Activated naive CD4-positive, alpha-beta T cell treated with Interleukin-2 at 50 U/mL for 16 hours (primary cell): ENCODE data around the gene MYO1C.
"Not testable (repeated sequence)": the region's sequence is repeated elsewhere in the genome, so short reads cannot be mapped to it uniquely, and the experiment has no call there.

Experiments
- DNase-seq: peaks from one replicate; pipeline ENCODE4 v3.0.0-alpha.2; 2020

MYO1C gene, protein sequence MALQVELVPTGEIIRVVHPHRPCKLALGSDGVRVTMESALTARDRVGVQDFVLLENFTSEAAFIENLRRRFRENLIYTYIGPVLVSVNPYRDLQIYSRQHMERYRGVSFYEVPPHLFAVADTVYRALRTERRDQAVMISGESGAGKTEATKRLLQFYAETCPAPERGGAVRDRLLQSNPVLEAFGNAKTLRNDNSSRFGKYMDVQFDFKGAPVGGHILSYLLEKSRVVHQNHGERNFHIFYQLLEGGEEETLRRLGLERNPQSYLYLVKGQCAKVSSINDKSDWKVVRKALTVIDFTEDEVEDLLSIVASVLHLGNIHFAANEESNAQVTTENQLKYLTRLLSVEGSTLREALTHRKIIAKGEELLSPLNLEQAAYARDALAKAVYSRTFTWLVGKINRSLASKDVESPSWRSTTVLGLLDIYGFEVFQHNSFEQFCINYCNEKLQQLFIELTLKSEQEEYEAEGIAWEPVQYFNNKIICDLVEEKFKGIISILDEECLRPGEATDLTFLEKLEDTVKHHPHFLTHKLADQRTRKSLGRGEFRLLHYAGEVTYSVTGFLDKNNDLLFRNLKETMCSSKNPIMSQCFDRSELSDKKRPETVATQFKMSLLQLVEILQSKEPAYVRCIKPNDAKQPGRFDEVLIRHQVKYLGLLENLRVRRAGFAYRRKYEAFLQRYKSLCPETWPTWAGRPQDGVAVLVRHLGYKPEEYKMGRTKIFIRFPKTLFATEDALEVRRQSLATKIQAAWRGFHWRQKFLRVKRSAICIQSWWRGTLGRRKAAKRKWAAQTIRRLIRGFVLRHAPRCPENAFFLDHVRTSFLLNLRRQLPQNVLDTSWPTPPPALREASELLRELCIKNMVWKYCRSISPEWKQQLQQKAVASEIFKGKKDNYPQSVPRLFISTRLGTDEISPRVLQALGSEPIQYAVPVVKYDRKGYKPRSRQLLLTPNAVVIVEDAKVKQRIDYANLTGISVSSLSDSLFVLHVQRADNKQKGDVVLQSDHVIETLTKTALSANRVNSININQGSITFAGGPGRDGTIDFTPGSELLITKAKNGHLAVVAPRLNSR

DNA sequence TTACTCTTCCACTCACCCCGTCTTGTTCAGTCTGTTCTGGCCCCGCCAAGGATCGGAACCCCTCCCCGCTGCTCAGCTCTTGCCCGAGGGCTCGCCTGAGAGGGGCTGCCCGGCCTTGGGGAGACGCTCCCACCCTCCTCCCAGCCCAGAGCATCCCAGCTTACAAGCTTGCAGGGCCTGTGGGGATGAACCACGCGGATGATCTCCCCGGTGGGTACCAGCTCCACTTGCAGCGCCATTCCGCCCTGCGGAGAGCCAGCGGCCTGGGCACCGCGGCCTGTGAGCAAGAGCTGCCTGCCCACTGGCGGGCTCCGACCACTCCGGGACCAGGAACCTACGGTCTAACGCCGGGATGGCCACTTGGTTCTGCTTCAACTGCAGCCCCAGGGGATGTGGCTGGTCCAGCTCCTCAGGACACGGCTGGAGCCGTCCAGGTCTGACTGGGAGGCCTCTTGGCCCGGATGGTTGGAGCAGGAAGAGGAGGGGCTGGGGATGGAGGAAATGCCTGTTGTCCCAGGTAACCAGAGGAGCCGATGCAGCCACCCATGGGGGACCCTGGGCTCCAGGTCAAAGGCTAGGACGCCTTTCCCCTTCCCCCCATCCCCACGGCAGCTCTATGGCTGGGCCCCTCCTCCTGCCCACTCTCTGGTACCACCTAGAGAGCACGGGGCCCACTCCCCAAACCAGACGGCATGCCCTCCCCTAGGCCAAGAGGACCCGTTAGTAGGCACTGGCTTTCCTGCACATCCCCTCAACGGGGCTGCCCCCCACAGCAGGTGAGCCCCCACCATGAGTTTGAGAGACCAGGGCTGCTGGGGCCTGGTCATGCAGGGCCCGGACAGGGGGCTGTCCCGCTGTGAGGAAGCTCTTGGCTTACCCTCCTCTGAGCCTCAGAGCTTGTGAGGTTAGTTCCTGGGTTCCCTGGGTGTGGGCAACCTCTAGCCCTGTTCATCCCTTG lies at the start of gene MYO1C:
Gene MYO1C, minus strand, starts transcription at position 438 of the 958 bp plus-strand sequence. Its CDS starts 199 bp downstream, at position 239.
- DNase-seq = no peak

DNA sequence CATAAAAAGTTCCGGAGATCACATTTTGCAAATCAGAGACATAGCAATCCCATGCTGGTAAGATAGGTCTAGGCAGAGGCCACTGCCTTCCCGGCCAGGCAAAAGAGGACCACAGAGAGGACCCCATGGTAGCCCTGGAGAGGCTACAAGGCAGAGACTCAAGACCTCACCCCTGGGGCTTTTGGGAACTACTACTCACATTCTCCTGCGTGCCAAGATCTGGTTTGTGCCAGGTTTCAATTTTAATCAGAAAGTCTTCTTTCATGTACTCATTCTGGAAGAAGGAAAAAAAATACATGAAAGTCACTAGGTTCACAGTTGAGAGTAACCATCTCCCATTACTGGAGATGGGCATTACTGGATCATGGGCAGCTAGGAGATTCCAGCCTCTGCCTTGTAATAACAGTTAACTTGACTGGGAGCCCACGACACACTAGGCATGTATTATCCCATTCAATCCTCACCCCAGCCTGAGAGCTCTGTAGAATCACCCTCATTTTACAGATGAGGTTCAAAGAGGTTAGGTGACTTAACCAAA lies 49.0 kb upstream of the MYO1C start:
- no peak for DNase-seq

DNA sequence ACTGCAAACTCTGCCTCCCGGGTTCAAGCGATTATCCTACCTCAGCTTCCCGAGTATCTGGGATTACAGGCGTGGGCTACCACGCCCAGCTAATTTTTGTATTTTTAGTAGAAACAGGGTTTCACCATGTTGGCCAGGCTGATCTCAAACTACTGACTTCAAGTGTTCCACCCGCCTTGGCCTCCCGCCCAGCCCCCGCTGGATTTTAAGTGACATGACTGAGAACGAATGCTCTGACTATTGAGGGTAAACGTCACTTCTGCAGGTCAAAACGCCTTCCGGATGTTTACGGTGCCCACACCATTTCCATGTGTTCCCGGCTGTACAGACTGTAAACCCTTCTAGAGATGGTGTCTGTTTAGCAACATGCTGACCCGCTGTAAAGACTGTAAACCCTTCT lies 47.3 kb upstream of the MYO1C start:
- no peak for DNase-seq

DNA sequence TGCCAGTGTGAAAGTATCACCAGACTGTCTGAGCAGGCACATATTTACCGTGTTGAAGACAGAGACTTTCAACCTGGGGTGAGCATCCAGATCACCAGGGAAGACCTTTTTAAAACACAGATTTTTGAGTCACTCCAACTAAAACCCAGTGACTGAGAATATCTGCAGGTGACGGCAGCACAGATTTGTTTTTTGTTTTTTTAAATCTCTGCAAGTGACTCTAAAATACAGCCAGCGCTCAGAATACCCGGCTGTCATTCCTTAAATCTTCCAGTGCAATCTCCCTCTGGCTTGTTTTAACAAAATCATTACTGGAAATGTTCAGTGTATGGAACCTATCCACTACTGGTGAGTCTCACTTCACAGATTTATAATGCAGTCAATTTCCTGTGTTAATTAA lies 43.3 kb upstream of the MYO1C start:
- no peak for DNase-seq

DNA sequence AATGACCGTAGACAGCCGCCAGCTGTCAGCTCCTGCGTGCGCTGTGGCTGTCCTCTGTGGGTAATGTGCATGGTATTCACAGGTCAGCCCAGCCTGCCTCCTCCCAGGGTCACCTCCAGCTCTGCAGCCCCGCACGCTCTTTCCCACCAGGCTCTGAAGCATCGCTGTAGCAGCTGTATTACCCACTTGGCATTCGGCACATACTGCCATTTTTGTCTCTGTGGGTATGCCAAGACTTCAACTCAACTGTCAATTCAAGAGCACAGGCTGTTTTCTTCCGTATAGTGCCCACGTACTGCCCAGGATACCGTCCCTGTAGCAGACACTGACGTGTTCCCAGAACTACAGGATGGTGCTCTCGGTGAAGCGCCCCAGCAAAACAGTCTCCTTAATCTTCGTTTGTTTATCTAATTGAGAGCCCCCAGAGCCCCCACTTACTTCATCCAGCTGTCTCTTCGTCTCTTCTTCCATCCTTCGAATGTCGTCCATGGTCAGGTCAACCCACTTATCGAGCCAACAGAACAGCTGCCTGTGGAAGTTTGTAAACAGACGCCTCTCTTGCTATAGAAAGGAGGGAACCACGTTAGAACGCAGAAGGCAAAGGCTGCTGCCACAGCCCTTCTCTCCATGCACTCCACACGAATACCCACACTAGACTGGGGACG lies 41.3 kb upstream of the MYO1C start:
- no peak for DNase-seq

DNA sequence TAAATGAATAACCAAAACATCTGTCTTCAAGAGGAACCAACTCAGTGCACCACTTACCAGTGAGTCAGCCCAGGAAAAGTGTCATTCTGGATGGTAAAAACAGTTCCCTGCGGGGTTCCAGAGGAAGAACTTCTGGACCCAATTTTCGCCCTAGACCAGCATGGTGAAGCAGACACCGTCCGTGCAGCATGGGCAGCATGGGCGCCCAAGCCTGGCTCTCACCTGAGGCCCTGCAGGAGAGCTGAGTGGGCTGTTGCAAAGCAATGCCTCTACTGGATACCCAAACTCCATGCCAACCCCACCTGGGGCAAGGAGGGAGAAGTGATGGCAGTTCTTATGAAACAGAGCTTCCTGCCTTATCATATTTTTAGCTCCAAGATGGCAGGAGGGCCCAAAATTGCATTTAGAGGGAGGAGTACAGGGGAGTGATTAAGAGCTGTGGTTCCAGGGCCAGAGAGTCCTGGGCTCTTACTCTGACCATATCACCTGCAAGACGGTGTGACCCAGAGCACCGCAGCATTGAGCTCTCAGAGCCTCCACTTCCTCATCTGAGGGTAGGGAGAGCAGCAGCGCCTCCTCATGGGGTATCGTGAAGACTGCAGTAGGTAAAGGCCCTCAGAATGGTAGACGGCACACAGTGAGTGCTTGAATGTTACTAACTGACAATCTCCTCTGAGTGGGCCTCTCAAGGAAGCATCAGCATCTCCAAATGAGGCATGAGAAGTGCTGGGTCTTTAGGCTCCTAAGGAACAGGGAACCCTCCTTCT lies 40.5 kb upstream of the MYO1C start:
- DNase-seq = peak; percentile 37

DNA sequence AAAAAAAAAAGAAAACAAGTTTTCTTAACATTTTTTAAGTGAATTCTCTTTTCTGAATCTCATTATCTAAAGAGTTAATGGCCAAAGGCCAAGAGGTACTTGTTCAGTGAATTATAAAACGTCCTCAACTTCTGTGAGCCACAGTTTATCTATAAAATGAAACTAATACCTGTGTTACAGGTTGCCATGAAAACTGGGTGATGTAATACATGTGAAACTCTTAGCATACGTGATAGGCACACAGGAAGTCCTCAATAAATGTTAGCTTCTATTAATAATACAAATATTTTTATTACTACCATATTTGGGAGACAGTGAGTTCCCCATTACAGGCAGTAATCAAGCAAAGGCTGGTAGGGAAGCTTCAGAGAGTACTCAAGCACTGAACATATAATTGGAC lies 37.4 kb upstream of the MYO1C start:
- no peak for DNase-seq

DNA sequence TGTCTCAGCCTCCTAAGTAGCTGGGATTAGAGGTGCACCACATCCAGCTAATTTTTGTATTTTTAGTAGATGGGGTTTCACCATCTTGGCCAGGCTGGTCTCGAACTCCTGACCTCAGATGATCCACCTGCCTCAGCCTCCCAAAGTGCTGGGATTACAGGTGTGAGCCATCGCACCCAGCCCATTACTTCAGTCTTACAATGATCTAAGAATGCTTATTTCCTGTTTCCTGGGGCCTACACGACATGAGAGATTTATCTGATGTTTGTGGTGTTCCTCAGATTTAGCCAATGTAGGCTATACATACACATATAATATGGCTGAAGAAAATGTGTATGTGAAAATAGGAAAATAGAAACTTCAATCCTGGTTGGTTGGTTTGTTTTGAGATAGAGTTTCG lies 34.4 kb upstream of the MYO1C start:
- not testable (repeated sequence) for DNase-seq

DNA sequence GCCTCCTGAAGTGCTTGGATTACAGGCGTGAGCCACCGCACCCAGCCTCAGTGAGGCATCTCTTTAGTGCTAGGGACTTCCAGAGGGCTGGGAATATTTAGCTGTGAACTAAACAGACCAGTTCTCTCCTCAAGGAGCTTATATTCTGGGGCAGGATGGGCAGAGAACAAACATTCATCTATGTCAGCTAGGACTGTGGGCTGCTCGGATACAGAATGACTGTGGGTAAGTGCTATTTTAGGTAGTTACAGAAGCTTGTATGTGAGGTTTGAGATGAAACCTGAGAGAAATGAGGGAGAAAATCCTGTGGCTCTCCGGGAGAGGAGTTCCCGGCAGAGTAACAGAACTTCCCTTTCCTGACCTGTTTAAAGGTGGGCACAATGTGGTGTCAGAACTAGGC lies 30.1 kb upstream of the MYO1C start:
- no peak for DNase-seq

DNA sequence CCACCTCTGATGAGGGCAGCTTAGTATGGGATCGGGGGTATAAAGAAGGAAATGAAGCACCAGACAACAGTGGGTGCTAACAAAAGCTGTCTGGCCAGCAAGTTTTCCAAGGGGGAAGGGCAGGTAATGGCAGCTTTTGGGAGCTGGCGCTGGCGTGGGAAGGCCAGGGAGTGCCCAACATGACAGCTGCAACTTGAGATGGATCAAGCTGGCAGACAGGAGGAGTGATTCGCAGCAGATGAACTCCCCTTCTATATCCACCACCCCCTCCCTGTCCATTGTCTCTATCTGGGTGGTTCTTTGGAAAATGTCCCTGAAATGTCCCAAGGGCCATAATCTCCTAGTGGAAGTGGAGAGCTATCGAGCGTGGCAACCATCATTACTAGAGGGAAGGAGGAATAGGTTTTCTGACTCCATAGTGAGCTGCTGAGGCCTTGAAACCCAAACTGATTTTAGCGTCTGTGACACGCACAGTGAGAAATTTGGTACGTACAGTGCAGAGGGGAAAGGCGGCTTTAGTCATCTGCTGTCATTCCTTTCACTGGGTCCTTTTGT lies 28.7 kb upstream of the MYO1C start:
- no peak for DNase-seq

DNA sequence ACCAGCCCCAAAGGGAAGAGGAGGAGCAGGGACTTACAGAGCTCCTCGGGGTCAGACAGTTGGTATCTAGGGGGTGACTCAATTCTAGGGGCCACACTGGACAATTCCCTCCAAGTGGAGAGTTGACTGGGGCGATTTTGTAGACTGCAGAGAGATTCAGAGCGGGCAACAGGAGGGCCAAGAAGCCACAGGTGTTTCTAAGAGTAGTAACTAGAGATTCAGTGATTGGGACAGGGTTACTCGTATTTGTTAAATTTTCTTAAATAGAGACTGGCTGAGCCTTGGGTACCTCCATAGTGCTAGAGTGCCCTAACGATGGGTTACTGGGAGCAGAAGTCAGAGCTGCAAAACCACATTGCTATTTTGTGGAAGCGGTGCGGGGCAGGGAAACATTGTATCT lies 27.2 kb upstream of the MYO1C start:
- no peak for DNase-seq

DNA sequence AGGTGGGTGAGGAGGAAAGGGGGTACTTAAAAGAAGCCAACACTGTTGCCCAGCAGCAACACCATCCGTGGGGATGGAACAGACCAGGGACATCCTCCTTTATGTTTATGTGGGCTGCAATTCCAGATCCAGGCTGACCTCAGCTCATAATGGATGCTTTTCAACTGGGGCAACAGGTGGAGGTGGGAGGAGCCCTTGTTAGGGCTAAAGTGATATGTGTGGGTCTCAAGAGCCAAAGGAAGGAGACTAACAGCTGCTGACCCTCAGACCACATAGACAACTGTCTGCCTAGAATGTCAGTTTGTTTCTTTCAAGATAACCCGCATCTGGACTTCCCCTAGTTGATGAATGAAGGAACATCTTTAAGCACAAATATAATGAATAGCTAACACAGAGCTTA lies 25.9 kb upstream of the MYO1C start:
- no peak for DNase-seq

DNA sequence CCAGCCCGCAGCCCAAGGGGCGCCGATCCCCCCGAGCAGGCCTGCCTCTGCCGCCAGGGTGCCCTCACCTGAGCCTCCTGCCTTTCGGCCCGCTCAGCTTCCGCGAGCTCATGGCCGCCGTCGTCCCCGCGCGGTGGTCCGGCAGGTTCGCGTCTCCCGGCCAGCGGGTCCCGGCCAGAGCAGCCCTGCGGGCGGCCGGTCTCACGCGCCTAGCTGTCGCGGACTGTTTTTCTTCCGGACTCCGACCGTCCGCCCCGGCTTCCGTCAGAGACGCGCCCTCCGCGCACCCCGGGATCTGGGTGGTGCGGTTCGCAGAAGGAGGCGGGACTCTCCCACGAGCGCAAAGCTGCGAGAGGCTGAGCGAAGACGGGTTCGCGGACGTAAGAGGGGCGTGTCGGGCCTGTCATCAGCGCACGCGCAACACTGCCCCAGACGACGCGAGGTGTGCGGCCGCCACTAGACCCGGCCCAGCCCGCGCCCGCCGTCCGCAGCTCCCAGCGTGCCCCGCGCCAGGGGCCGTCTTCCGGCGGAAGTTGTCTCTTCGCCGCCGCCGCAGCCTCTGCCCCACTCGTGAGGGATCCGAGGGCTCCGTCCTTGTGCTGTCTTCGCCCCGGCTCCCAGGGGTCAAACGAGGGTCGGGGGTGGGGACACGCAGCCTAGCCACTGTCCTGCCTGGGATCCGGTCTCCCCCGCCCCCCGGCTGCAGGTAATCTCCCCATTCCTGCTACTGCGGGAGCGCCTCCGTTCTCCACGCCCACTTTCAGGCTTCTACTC lies 24.1 kb upstream of the MYO1C start, which contains the start of gene INPP5K:
Gene INPP5K, minus strand, starts transcription at position 225 of the 774 bp plus-strand sequence. Its CDS starts 113 bp downstream, at position 112.
- peak; percentile 99 for DNase-seq

DNA sequence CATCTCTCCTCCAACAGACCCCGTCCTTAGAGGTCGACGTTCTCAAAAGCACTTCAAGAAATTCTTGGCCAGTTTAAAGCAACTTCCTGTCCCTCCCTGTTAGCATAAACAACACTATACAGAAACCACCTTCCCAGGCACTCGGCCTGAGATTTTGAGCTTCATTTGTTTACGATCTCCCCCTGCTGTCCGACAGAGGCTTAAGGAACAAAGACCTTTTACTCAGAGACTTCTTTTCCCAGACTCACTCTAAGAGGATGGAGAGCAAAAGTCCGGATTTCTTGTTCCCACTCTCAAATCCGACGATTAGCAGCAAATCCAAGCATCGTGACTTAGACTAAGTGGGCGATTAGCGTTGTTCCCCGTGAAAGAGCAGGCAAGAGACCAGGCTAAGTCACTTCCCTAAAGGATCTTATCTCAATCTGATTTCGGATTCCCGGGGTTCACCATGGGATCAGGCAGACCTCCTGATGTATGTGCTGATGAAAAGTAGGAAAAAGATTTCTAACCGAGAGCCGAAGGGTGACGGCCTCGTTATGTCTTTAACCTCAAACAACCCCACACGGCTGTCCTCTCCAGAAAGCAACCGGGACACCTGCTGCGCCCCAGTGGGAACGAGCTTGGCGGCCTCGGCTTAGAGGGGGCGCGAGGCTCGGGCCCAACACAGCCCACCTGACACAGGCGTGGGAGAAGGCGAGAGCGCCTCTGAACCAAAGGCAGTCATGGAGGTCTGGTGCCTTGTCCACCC lies 23.3 kb upstream of the MYO1C start:
- DNase-seq = peak; percentile 52

DNA sequence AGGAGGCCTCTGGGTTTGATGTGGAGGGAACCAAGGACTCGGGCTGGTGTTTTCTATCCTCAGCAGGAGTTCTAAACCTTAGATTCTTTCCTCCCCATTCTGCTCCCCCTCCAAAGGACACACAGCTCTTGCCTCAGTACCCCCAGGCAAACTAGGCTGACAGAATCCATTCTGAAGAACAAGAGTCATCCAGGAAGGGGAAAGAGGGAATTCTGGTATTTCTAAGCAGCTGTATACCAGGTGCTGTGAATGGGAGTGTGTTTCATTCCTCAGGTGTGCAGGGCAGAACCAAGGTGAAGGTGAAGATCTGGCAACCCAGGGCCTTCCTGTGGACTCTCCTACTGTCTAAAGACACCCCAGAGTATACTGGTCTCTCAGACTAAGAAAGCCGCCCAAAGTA lies 19.9 kb upstream of the MYO1C start:
- DNase-seq = no peak

DNA sequence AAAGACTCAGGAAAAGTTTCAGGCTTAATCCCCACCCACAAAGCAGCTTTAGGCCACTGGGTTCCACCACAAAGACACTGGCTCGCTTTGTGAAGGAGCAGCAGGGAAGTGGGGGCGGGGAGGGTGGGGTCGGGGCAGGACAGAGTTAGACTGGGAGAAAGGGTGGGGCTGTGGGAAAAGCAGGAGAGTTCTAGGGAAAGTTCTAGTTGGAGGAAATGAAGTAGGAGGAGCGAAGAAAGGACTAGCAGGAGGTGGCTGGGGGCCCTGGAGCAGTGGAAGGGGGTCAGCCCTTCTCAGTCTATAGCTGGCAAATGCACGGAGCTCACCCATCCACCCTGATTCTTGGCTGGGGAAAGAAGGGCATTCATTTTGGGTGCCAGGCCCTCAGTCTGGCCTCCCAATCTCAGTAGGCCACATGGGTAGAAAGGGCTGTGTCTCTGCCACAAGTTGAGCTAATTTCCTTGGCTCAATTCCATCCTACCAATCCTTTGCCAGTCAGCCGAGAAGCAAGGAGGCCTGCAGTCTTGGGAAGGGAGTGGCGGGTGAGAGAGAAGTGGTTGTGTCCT lies 19.4 kb upstream of the MYO1C start:
- DNase-seq = no peak

DNA sequence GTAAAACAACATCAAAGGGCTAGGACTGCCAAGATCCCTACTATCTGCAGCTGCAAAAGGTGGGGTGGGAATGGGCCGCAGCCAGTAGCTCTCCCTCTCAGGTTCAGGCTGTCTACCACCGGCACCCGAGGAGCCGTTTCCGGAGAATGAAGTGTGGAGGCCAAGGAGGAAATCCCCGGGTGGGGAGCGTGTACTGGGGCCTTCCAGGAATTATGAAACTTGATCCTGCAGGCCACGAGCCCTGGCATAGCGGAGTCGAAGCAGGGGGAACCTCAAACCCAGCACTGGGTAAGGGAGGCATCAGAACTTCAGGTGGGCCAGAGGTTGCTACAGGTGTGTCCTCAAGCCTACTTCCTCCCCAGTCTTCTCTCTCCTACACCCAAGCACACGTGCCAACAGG lies 18.8 kb upstream of the MYO1C start:
- DNase-seq = no peak

DNA sequence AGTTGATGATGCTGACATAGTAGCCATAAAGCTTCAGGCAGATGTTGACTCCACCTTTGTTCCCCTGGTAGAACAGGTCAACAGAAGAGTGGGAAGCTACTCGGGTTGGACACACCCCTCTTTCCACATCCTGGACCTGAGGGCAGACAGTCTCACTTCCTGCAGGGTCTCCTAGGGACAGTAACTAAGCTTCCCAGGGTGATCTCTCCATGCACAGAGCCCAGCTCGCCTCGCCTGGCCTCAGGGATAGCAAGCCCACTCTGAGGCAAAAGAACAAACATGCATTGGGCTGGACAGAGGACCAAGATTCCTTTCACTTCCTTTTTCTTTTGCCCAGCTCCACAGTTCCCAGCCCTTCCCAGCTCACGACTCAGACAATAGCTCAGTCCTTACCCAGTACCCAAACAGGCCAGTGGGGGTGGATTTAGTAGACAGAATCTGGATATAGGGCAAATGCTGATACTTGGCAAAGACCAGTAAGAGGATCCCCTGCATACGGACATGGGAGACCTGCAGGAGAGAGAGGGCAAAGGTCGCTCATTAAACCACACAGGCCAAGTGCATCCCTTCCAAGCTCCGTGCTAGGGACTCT lies 16.9 kb upstream of the MYO1C start:
- DNase-seq = no peak
